Panc1 (cell line): Measurements from ENCODE around the gene INVS. TPM values are rescaled to one million over a fixed set of nuclear protein-coding genes. Genes with fewer than 3 reads are reported as not detected.

Experiments
- ATAC-seq: fragments of 200-7000 bp; cut with Tn5 transposase; 2 replicates; pipeline ENCODE4 v1.9.1; 2020; ENCODE audit warnings: mild to moderate bottlenecking, moderate library complexity
- BruUV-seq: library from RNA; stranded (reverse); fragments of 400-500 nt; replicated peaks from 2 replicates; lab custom pipeline; 2021; lab: Mats Ljungman, UMichigan
- CTCF ChIA-PET: fragments of 300-600 bp; sonication (Branson Sonifier 250); formaldehyde crosslinking; loops from one replicate; lab custom pipeline; 2022; ENCODE audit warnings: antibody characterized with exemption; lab: Charles Lee
- POLR2A ChIA-PET: fragments of 300-600 bp; sonication (Branson Sonifier 250); formaldehyde crosslinking; loops from one replicate; lab custom pipeline; 2022; ENCODE audit warnings: antibody characterized with exemption; lab: Charles Lee
- DNase-seq: peaks from one replicate; pipeline ENCODE4 v3.0.0-alpha.2; 2010; ENCODE audit warnings: low read depth, low spot score
- H3K27ac ChIP-seq: 2 replicates; pipeline ENCODE4 v1.5.1; 2011; ENCODE audit warnings: mild to moderate bottlenecking, low read length, inconsistent platforms
- H3K27me3 ChIP-seq: fragments of 200-500 bp; sonication (Bioruptor generic); 2 replicates; pipeline ENCODE4 v1.6.0; 2014; ENCODE audit warnings: low read length, inconsistent platforms; ENCODE audit not compliant: control insufficient read depth, insufficient read depth
- H3K36me3 ChIP-seq: fragments of 200-500 bp; sonication (Bioruptor generic); 2 replicates; pipeline ENCODE4 v1.5.1; 2014; ENCODE audit warnings: inconsistent platforms, mild to moderate bottlenecking, low read length, moderate library complexity; ENCODE audit not compliant: control insufficient read depth, insufficient read depth
- H3K4me1 ChIP-seq: 2 replicates; pipeline ENCODE4 v1.5.1; 2011; ENCODE audit warnings: inconsistent platforms, mild to moderate bottlenecking, low read length, moderate library complexity; ENCODE audit not compliant: control insufficient read depth, insufficient read depth
- H3K4me3 ChIP-seq, 2 experiments: 2 replicates each; pipeline ENCODE4 v1.5.1; 2011 to 2012; ENCODE audit warnings: low read depth in 2 of 2, low read length in 2 of 2, mild to moderate bottlenecking in 2 of 2, inconsistent platforms in 1 of 2, moderate library complexity in 1 of 2
- H3K9me3 ChIP-seq: fragments of 200-500 bp; sonication (Bioruptor generic); 2 replicates; pipeline ENCODE4 v1.5.1; 2014; ENCODE audit warnings: low read depth, mild to moderate bottlenecking, inconsistent platforms, low read length, moderate library complexity; ENCODE audit not compliant: control insufficient read depth, insufficient read depth
- CTCF ChIP-seq: fragments of 450-650 bp; IDR thresholded peaks from 2 replicates; pipeline ENCODE4 v1.5.1; 2017; ENCODE audit warnings: mild to moderate bottlenecking
- POLR2AphosphoS5 ChIP-seq: IDR thresholded peaks from 2 replicates; pipeline ENCODE4 v1.6.1; 2012; ENCODE audit warnings: mild to moderate bottlenecking, low read depth, low read length, moderate library complexity
- REST ChIP-seq, 2 experiments: IDR thresholded peaks; 2 replicates each; pipeline ENCODE4 v1.6.1; 2011 to 2012; ENCODE audit warnings: low read depth in 2 of 2, control low read depth in 1 of 2, low read length in 1 of 2, mild to moderate bottlenecking in 1 of 2, moderate library complexity in 1 of 2; ENCODE audit not compliant: insufficient read depth in 1 of 2
- SIN3A ChIP-seq: IDR thresholded peaks from 2 replicates; pipeline ENCODE4 v1.6.1; 2012; ENCODE audit warnings: low read depth, mild to moderate bottlenecking, low read length, moderate library complexity, borderline replicate concordance; ENCODE audit not compliant: insufficient read depth
- TCF7L2 ChIP-seq: IDR thresholded peaks from 2 replicates; pipeline ENCODE4 v1.6.1; 2011; ENCODE audit warnings: mild to moderate bottlenecking, low read depth, low read length, inconsistent platforms
- in situ Hi-C: cut with HindIII; loops from 2 replicates; pipeline ENCODE4 v1.10.0; 2016; ENCODE audit warnings: low sequenced_read_pairs, low pct_unique_long_range_greater_than_20kb
- intact Hi-C: fragments of 100-400 bp; cut with micrococcal nuclease; formaldehyde crosslinking; loops from one replicate; pipeline ENCODE4 v1.10.0; 2022; ENCODE audit not compliant: unreplicated experiment
- total RNA-seq: library from RNA; stranded (reverse); gene quantifications from one replicate; pipeline ENCODE4 v1.2.1, GENCODE V29; 2021; ENCODE audit not compliant: unreplicated experiment

Gene INVS
- total RNA-seq, 1 experiment from 2014 or later: 8.2 TPM

- Histone ChIP-seq H3K27me3 (no peaks in the 10 kb centered on the region), H3K27ac (no peak overlapping the region), H3K36me3 (no peaks in the 10 kb centered on the region), H3K4me3 (no peak overlapping the region), H3K9me3 (no peaks in the 10 kb centered on the region), H3K4me1 (no peaks in the 10 kb centered on the region)
- ATAC-seq (no peak), DNase-seq (no peak)
- no TSS peak for BruUV-seq
- ChIA-PET POLR2A (no interaction called here), CTCF (no interaction called here)
- in situ Hi-C loops (no loop called here), intact Hi-C loops (no loop called here)
- no peak for TF ChIP-seq SIN3A
- TF ChIP-seq REST (IDR thresholded peaks at IDR 0.05; ENCODE audit: insufficient read depth in 1 of 2, low read depth in 2 of 2, low read length in 1 of 2): no peak
These were observed 35.9 kb upstream of the INVS start for GRCh38 chr9:100063185-100063584.

- no peak for ATAC-seq
- no peak for TF ChIP-seq SIN3A
- no peak for TF ChIP-seq REST (IDR thresholded peaks at IDR 0.05; ENCODE audit: insufficient read depth in 1 of 2, low read depth in 2 of 2, low read length in 1 of 2)
- no peak for TF ChIP-seq POLR2AphosphoS5
- TF ChIP-seq TCF7L2: no peak
- TF ChIP-seq CTCF: no peak
- intact Hi-C loops: no loop called here
- no TSS peak for BruUV-seq
- no peaks in the 10 kb centered on the region for H3K9me3 ChIP-seq
- H3K27ac ChIP-seq: no peak overlapping the region
- DNase-seq: peak; percentile 46
- in situ Hi-C loops: no loop called here
- H3K36me3 ChIP-seq: no peaks in the 10 kb centered on the region
- H3K27me3 ChIP-seq: no peaks in the 10 kb centered on the region
- ChIA-PET CTCF (no interaction called here), POLR2A (no interaction called here)
- no peaks in the 10 kb centered on the region for H3K4me1 ChIP-seq
- H3K4me3 ChIP-seq: no peak overlapping the region
These were observed 34.0 kb upstream of the INVS start for GRCh38 chr9:100064872-100065581.
